H1 (cell line): Measurements from ENCODE around the gene PLEKHG2. TPM values are rescaled to one million over a fixed set of nuclear protein-coding genes. Genes with fewer than 3 reads are reported as not detected.

Source experiments
- CTCF ChIA-PET: fragments of 300-600 bp; sonication (Branson Sonifier 250); formaldehyde crosslinking; loops from one replicate; lab custom pipeline; 2021; ENCODE audit not compliant: partially characterized antibody; lab: Charles Lee
- POLR2A ChIA-PET: fragments of 300-600 bp; sonication (Branson Sonifier 250); formaldehyde crosslinking; loops from one replicate; lab custom pipeline; 2021; ENCODE audit warnings: inconsistent platforms; ENCODE audit not compliant: partially characterized antibody; lab: Charles Lee
- DNase-seq, 2 experiments: peaks; one replicate each; pipeline versions ENCODE4 v3.0.0 to v3.0.0-alpha.2; 2010 to 2022; ENCODE audit warnings: low spot score in 2 of 2, low read depth in 1 of 2, mixed read lengths in 1 of 2
- FAIRE-seq: peaks from 2 replicates; lab custom pipeline; 2011; peaks lifted over from hg19 to GRCh38; lab: Jason Lieb, UNC
- H2AFZ ChIP-seq: 2 replicates; pipeline ENCODE4 v1.8.1; 2012; ENCODE audit warnings: low read length, inconsistent platforms
- H2AK5ac ChIP-seq: 2 replicates; pipeline ENCODE4 v1.6.1; 2013; ENCODE audit warnings: low read depth, low read length
- H2BK120ac ChIP-seq: replicated peaks from 2 replicates; pipeline ENCODE3; 2013; ENCODE audit warnings: low read depth, low read length, inconsistent platforms
- H2BK12ac ChIP-seq: 2 replicates; pipeline ENCODE4 v1.6.1; 2013; ENCODE audit warnings: low read depth, low read length
- H2BK15ac ChIP-seq: 2 replicates; pipeline ENCODE4 v1.6.1; 2013; ENCODE audit warnings: low read length
- H2BK20ac ChIP-seq: 2 replicates; pipeline ENCODE4 v1.6.1; 2013; ENCODE audit warnings: low read length
- H2BK5ac ChIP-seq: 2 replicates; pipeline ENCODE4 v1.6.1; 2013; ENCODE audit warnings: low read depth, low read length
- H3K14ac ChIP-seq: 2 replicates; pipeline ENCODE4 v1.6.1; 2013; ENCODE audit warnings: inconsistent platforms; ENCODE audit not compliant: insufficient read length
- H3K18ac ChIP-seq: 2 replicates; pipeline ENCODE4 v1.6.1; 2013; ENCODE audit warnings: low read length; ENCODE audit errors: extremely low read depth
- H3K23ac ChIP-seq: 2 replicates; pipeline ENCODE4 v1.6.1; 2013; ENCODE audit warnings: inconsistent platforms; ENCODE audit not compliant: insufficient read length
- H3K23me2 ChIP-seq: 2 replicates; pipeline ENCODE4 v1.6.1; 2013; ENCODE audit warnings: low read depth, low read length
- H3K27ac ChIP-seq: 2 replicates; pipeline ENCODE4 v1.6.1; 2011; ENCODE audit warnings: low read depth, low read length, inconsistent platforms
- H3K27me3 ChIP-seq, 4 experiments: replicated peaks in 1 of 4; 1 replicate in 1 of 4; 2 replicates in 3 of 4; pipeline versions ENCODE4 v1.6.1 to v1.8.1; 2011 to 2013; ENCODE audit warnings: low read length in 3 of 4, mild to moderate bottlenecking in 3 of 4, inconsistent platforms in 2 of 4, mixed read lengths in 2 of 4, moderate library complexity in 1 of 4; ENCODE audit not compliant: control insufficient read depth in 3 of 4, insufficient read depth in 3 of 4; ENCODE audit errors: extremely low read depth in 1 of 4
- H3K36me3 ChIP-seq, 4 experiments: 2 replicates each; pipeline versions ENCODE4 v1.6.1 to v1.8.1; 2011 to 2013; ENCODE audit warnings: mild to moderate bottlenecking in 4 of 4, low read length in 3 of 4, moderate library complexity in 2 of 4, control low read depth in 1 of 4, inconsistent platforms in 1 of 4; ENCODE audit not compliant: insufficient read depth in 4 of 4, control insufficient read depth in 2 of 4
- H3K4ac ChIP-seq: replicated peaks from 2 replicates; pipeline ENCODE3; 2013; ENCODE audit warnings: low read length, low read depth, mixed read lengths, inconsistent platforms; ENCODE audit not compliant: insufficient read length
- H3K4me1 ChIP-seq, 4 experiments: replicated peaks in 1 of 4; 1 replicate in 1 of 4; 2 replicates in 3 of 4; pipeline versions ENCODE4 v1.6.1 to v1.8.1; 2011 to 2013; ENCODE audit warnings: low read length in 3 of 4, inconsistent platforms in 2 of 4, mixed read lengths in 1 of 4; ENCODE audit not compliant: insufficient read depth in 4 of 4, control insufficient read depth in 3 of 4
- H3K4me2 ChIP-seq, 2 experiments: 2 replicates each; pipeline versions ENCODE4 v1.6.1 to v1.8.1; 2011 to 2013; ENCODE audit warnings: low read depth in 2 of 2, low read length in 2 of 2, control low read depth in 1 of 2, inconsistent platforms in 1 of 2, mild to moderate bottlenecking in 1 of 2; ENCODE audit not compliant: insufficient read depth in 1 of 2
- H3K4me3 ChIP-seq, 4 experiments: fragments of 200-600, 300-600 bp in 1 of 4; sonication (generic), shearing (Covaris generic), sonication (Bioruptor Twin) in 1 of 4; 2 replicates each; pipeline versions ENCODE4 v1.5.1 to v1.8.1; 2011 to 2016; ENCODE audit warnings: low read length in 4 of 4, low read depth in 3 of 4, control low read depth in 2 of 4, inconsistent platforms in 2 of 4, mild to moderate bottlenecking in 2 of 4, mixed read lengths in 1 of 4, moderate library complexity in 1 of 4; ENCODE audit not compliant: insufficient read depth in 2 of 4; ENCODE audit errors: extremely low read depth in 1 of 4
- H3K56ac ChIP-seq: replicated peaks from 2 replicates; pipeline ENCODE3; 2013; ENCODE audit warnings: low read depth, mild to moderate bottlenecking, mixed read lengths, low read length, inconsistent platforms; ENCODE audit not compliant: insufficient read length
- H3K79me1 ChIP-seq: 2 replicates; pipeline ENCODE4 v1.6.1; 2013; ENCODE audit warnings: low read depth, low read length, control low read depth
- H3K79me2 ChIP-seq, 2 experiments: 2 replicates each; pipeline versions ENCODE4 v1.6.1 to v1.8.1; 2012 to 2013; ENCODE audit warnings: low read length in 2 of 2, mild to moderate bottlenecking in 2 of 2, inconsistent platforms in 1 of 2; ENCODE audit not compliant: insufficient read depth in 2 of 2, control insufficient read depth in 1 of 2
- H3K9ac ChIP-seq, 4 experiments: replicated peaks in 1 of 4; 1 replicate in 1 of 4; 2 replicates in 3 of 4; pipeline versions ENCODE4 v1.6.1 to v1.8.1; 2011 to 2013; ENCODE audit warnings: low read depth in 3 of 4, low read length in 3 of 4, control low read depth in 2 of 4, mild to moderate bottlenecking in 2 of 4, moderate library complexity in 2 of 4, inconsistent platforms in 1 of 4; ENCODE audit errors: extremely low read depth in 1 of 4
- H3K9me3 ChIP-seq, 2 experiments: 2 replicates each; pipeline versions ENCODE4 v1.6.1 to v1.8.1; 2012 to 2013; ENCODE audit warnings: mild to moderate bottlenecking in 2 of 2, moderate library complexity in 2 of 2, control low read depth in 1 of 2, inconsistent platforms in 1 of 2, low read depth in 1 of 2, low read length in 1 of 2, mixed read lengths in 1 of 2; ENCODE audit not compliant: insufficient read depth in 2 of 2
- H4K20me1 ChIP-seq, 2 experiments: replicated peaks in 1 of 2; 2 replicates each; pipeline versions ENCODE3 to v1.8.1; 2011 to 2013; ENCODE audit warnings: inconsistent platforms in 2 of 2, low read length in 2 of 2, mild to moderate bottlenecking in 1 of 2; ENCODE audit not compliant: insufficient read depth in 2 of 2, control insufficient read depth in 1 of 2
- H4K5ac ChIP-seq: 2 replicates; pipeline ENCODE4 v1.6.1; 2013; ENCODE audit warnings: low read length, low read depth, mixed read lengths, inconsistent platforms; ENCODE audit not compliant: insufficient read length
- H4K8ac ChIP-seq: 2 replicates; pipeline ENCODE4 v1.8.0; 2013; ENCODE audit warnings: mild to moderate bottlenecking, moderate library complexity, low read length, inconsistent platforms; ENCODE audit not compliant: insufficient read depth; ENCODE audit errors: extremely low read depth
- H4K91ac ChIP-seq: replicated peaks from 2 replicates; pipeline ENCODE3; 2013; ENCODE audit warnings: low read length, mixed read lengths, inconsistent platforms; ENCODE audit not compliant: insufficient read length
- CHD1 ChIP-seq: IDR thresholded peaks from 2 replicates; pipeline ENCODE4 v1.6.1; 2012; ENCODE audit warnings: low read depth, low read length, improper control_type of control experiment
- CTBP2 ChIP-seq: IDR thresholded peaks from 2 replicates; pipeline ENCODE4 v1.7.0; 2011; ENCODE audit warnings: borderline replicate concordance, mild to moderate bottlenecking, moderate library complexity, mixed read lengths, low read length; ENCODE audit not compliant: insufficient read depth, insufficient read length
- EGR1 ChIP-seq: IDR thresholded peaks from 2 replicates; pipeline ENCODE4 v1.6.1; 2011; ENCODE audit warnings: low read depth, low read length, borderline replicate concordance
- FOSL1 ChIP-seq: IDR thresholded peaks from 2 replicates; pipeline ENCODE4 v1.6.1; 2011; ENCODE audit warnings: mild to moderate bottlenecking, low read depth, low read length, moderate library complexity; ENCODE audit not compliant: insufficient read depth
- JUN ChIP-seq: IDR thresholded peaks from 2 replicates; pipeline ENCODE4 v1.6.1; 2011; ENCODE audit warnings: low read depth, mild to moderate bottlenecking, improper control_type of control experiment, low read length
- KDM1A ChIP-seq: fragments of 200-600, 300-600 bp; sonication (generic); IDR thresholded peaks from 2 replicates; pipeline ENCODE4 v1.7.1; 2016; ENCODE audit warnings: mild to moderate bottlenecking, low read length, borderline replicate concordance
- NRF1 ChIP-seq: IDR thresholded peaks from 2 replicates; pipeline ENCODE4 v1.6.1; 2011; ENCODE audit warnings: mild to moderate bottlenecking, low read depth, low read length, improper control_type of control experiment
- PHF8 ChIP-seq: fragments of 200-600 bp; sonication (generic); conservative IDR thresholded peaks from 2 replicates; pipeline ENCODE4 v1.7.1; 2012; ENCODE audit warnings: low read depth, mild to moderate bottlenecking, inconsistent platforms, low read length, moderate library complexity
- POLR2A ChIP-seq, 2 experiments: IDR thresholded peaks; 1 replicate in 1 of 2; 2 replicates in 1 of 2; pipeline ENCODE4 v1.6.1; 2011; ENCODE audit warnings: low read depth in 2 of 2, low read length in 2 of 2, mild to moderate bottlenecking in 2 of 2; ENCODE audit errors: control extremely low read depth in 1 of 2
- RNF2 ChIP-seq: fragments of 200-900, 300-1000 bp; sonication (generic); IDR thresholded peaks from 2 replicates; pipeline ENCODE4 v1.7.1; 2016; ENCODE audit warnings: borderline replicate concordance, low read depth, mild to moderate bottlenecking, antibody characterized with exemption, low read length; ENCODE audit not compliant: poor library complexity, severe bottlenecking; ENCODE audit errors: missing control alignments
- SIN3A ChIP-seq, 2 experiments: IDR thresholded peaks in 1 of 2; conservative IDR thresholded peaks in 1 of 2; 2 replicates each; pipeline ENCODE4 v1.6.1; 2011 to 2012; ENCODE audit warnings: low read length in 2 of 2, improper control_type of control experiment in 1 of 2, low read depth in 1 of 2, mild to moderate bottlenecking in 1 of 2
- WGBS, 2 experiments: shearing (Covaris generic) in 1 of 2; methylation state at CpG; one replicate each; pipeline versions ENCODE4 v1.1.6 to v1.1.7; 2013 to 2015; ENCODE audit warnings: low lambda C conversion rate in 2 of 2, mixed read lengths in 2 of 2, inconsistent platforms in 1 of 2, low coverage in 1 of 2, missing lambda C conversion rate in 1 of 2; ENCODE audit not compliant: insufficient replicate concordance in 2 of 2, insufficient coverage in 1 of 2, insufficient read length in 1 of 2; ENCODE audit errors: extremely low coverage in 1 of 2, missing lambda C conversion rate in 1 of 2; 5-methylcytosine and 5-hydroxymethylcytosine counted together
- polyA plus RNA-seq, 7 experiments: library from polyadenylated mRNA; depleted of rRNA in 3 of 7; stranded (reverse) in 5 of 7; unstranded in 2 of 7; fragments of >200 nt in 5 of 7; fragments of 200-250 nt in 2 of 7; gene quantifications; 1 replicate in 5 of 7; 2 replicates in 1 of 7; 4 replicates in 1 of 7; pipeline versions ENCODE4 v1.2.1 to v1.2.3, GENCODE V29; 2011 to 2013; ENCODE audit warnings: missing spikeins in 2 of 7, mixed read lengths in 2 of 7
- total RNA-seq: library from RNA; stranded (reverse); fragmentation: NEBNext Ultra II Directional; extraction: Animal tissue kit (Norgen Biotek cat#: 25700); gene quantifications from 2 replicates; pipeline ENCODE4 v1.2.1, GENCODE V29; 2021

The PLEKHG2 gene
- total and polyA plus RNA-seq, 2 of the 8 experiments (the other 6 are each of a cell fraction or from before 2014, with no cell fraction given), result 16.9 to 65.7 TPM

- H2AK5ac ChIP-seq, result no peak overlapping the region
- no peak overlapping the region for H3K4me3 ChIP-seq
- no peak overlapping the region for H3K56ac ChIP-seq
- WGBS, 2 experiments, result 86% methylated on average over 10 of the region's 10 CpGs; no CpG with 5 or more reads in 1 of the 2 experiments
- H3K36me3 ChIP-seq, result peaks cover 39 to 85% (median 57%) of the 10 kb centered on the region in 4 experiments
- no peak overlapping the region for H4K8ac ChIP-seq
- no peaks in the 10 kb centered on the region; the same call in 1 of the 2 replicates for H3K79me1 ChIP-seq
- no peaks in the 10 kb centered on the region for H3K79me2 ChIP-seq
- no peak overlapping the region for H3K14ac ChIP-seq
- no peak overlapping the region for H3K9ac ChIP-seq
- no peak overlapping the region for H2BK120ac ChIP-seq
- no peak overlapping the region for H4K91ac ChIP-seq
- no peak overlapping the region for H2BK12ac ChIP-seq
- no peak overlapping the region for H3K4ac ChIP-seq
- H3K4me1 ChIP-seq, result peaks cover 0 to 6% (median 0%) of the 10 kb centered on the region in 4 experiments; a peak in 2 of 7 replicates
- H4K20me1 ChIP-seq, result peaks cover 0 to 8% of the 10 kb centered on the region in 2 experiments
- FAIRE-seq, result no peak
- no peak overlapping the region for H3K27ac ChIP-seq
- CTCF ChIA-PET, result interaction anchor here (0.6 to 3.2 kb wide), 6 partner anchors 15 to 71 kb away, joined by 3 to 10 read pairs (median 5); no protein-coding TSS in a partner anchor
- H2BK20ac ChIP-seq, result no peak overlapping the region
- H3K23me2 ChIP-seq, result no peaks in the 10 kb centered on the region
- no peak overlapping the region for H4K5ac ChIP-seq
- H3K4me2 ChIP-seq, result no peak overlapping the region
- H3K9me3 ChIP-seq, result no peaks in the 10 kb centered on the region
- H3K18ac ChIP-seq, result no peak overlapping the region
- no peak overlapping the region for H2AFZ ChIP-seq
- no peaks in the 10 kb centered on the region for H3K27me3 ChIP-seq
- POLR2A ChIA-PET, result interaction anchor here (0.6 to 4.3 kb wide), 12 partner anchors 8 to 1855 kb away, joined by 3 to 20 read pairs (median 4); partner anchors contain the start of genes MED29, PAF1 and RPS16
- H2BK5ac ChIP-seq, result no peak overlapping the region
- no peak overlapping the region for H3K23ac ChIP-seq
- no peak for TF ChIP-seq FOSL1
- TF ChIP-seq CTBP2, result no peak
- no peak for TF ChIP-seq CHD1
- no peak for TF ChIP-seq KDM1A
- TF ChIP-seq POLR2A (IDR thresholded peaks at IDR 0.05; ENCODE audit: control extremely low read depth in 1 of 2, low read depth in 2 of 2, low read length in 2 of 2), result no peak
- TF ChIP-seq NRF1, result no peak
- TF ChIP-seq SIN3A (conservative IDR thresholded peaks at IDR 0.05 in 1 of 2, IDR thresholded peaks at IDR 0.05 in 1 of 2; ENCODE audit: low read depth in 1 of 2, low read length in 2 of 2), result no peak
- no peak for TF ChIP-seq RNF2
- no peak for TF ChIP-seq EGR1
- no peak for TF ChIP-seq PHF8
- no peak for TF ChIP-seq JUN
- DNase-seq, result no peak
- H2BK15ac ChIP-seq, result no peak overlapping the region
These were observed 30.4 kb upstream of the PLEKHG2 start for GRCh38 chr19:39381910-39382611.
